ENCODE measurements around the gene FAM83F.

Gene FAM83F

DNA sequence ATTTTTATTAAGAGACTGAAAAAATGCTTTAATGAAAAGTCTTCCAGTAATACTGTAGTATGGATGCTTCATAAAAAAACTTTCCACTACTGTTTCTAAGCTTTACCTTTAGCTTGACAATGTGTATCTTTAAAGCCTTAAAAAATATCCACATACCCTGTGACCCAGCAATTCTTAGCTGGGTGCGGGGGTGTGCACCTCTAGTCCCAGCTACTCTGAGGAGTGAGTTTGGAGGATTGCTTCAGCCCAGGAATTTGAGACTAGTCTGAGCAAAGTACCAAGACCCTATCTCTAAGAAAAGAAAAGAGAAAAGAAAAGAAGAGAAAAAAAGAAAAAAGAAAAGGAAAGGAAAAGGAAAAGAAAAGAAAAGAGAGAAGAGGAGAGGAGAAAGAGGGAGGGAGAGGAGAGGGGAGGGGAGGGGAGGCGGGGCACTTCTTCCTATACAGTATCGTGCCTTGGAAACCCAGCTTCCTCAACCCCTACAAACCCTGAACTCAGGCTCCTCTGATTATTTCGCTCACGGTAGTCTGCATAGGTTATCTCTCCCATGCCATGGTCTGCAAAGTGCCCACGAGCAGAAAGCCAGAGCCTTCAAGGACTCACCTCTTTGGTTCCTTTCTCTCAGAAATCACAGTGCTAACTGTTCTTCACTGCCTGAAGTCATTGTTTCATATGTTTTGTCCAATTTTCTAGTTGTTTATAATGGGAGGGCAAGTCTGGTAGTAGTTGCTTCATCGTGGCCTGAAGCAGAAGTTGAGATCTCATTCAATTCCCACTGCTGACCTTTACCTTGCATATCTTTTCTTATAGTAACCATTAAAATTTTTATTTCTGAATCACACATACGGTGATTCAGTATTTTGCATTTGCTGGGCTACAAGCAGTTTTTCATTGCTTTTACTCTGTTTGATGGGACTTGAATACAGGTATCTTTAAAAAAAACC, 82.2 kb downstream of the FAM83F start:
- 61 to 68% methylated on average over 3 of the region's 8 CpGs for WGBS, 2 experiments (ENCODE audit: insufficient coverage in 2 of 2)
- H3K4me1 ChIP-seq (ENCODE audit: control insufficient read depth, insufficient read depth, low read length, poor library complexity, severe bottlenecking): no peaks in the 10 kb centered on the region
- H3K9me3 ChIP-seq (ENCODE audit: control insufficient read depth, low read length): no peaks in the 10 kb centered on the region
- no peaks in the 10 kb centered on the region for H3K36me3 ChIP-seq (ENCODE audit: control insufficient read depth, insufficient read depth, low read length)
- H3K4me3 ChIP-seq (ENCODE audit: extremely low read depth, insufficient read depth, low read length, poor library complexity, severe bottlenecking): no peak overlapping the region
- H3K27ac ChIP-seq (ENCODE audit: low read depth, low read length, severe bottlenecking): no peak overlapping the region

DNA sequence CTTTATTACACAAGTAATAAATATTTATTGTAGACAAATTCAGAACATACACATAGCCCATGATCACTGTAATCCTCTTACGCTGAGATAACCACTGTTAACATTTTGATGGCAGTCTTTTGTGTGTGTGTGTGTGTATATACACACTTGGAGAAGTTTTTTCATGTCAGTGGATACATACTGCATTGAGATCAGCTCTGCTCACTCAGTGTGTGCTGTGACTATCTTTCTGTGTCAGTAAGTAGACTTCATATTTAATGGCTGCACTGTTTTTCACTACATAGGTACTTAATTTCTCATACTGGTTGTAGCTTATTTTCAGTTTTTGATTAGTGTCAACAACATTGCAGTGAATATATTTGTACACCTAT, 82.9 kb downstream of the FAM83F start:
- no peaks in the 10 kb centered on the region for H3K4me1 ChIP-seq (ENCODE audit: control insufficient read depth, insufficient read depth, low read length, poor library complexity, severe bottlenecking)
- no peak overlapping the region for H3K4me3 ChIP-seq (ENCODE audit: extremely low read depth, insufficient read depth, low read length, poor library complexity, severe bottlenecking)
- H3K9me3 ChIP-seq (ENCODE audit: control insufficient read depth, low read length): no peaks in the 10 kb centered on the region
- WGBS, 2 experiments (ENCODE audit: insufficient coverage in 2 of 2): no CpG with 5 or more reads among the region's 1 CpG
- H3K27ac ChIP-seq (ENCODE audit: low read depth, low read length, severe bottlenecking): no peak overlapping the region
- no peaks in the 10 kb centered on the region for H3K36me3 ChIP-seq (ENCODE audit: control insufficient read depth, insufficient read depth, low read length)

DNA sequence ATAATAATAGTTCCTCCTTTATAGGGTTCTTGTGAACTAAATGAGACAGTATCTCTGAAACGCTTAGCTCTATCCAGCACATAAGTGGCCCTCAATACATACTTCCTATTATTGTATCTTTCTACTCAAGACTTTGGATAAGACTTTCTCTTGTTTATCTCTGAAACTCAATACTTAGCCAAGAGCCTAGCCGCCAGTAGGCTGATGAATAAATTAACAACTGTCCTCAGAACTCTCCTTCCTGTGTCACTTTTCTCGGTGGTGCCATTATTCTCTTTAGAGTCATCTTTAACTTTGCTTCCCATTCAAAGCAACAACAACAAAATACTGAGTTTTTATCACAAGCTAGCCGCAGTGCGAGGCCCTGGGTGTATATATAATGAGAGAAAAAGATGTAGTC, 86.9 kb downstream of the FAM83F start:
- Histone ChIP-seq H3K27ac (ENCODE audit: low read depth, low read length, severe bottlenecking) (no peak overlapping the region), H3K36me3 (ENCODE audit: control insufficient read depth, insufficient read depth, low read length) (no peaks in the 10 kb centered on the region), H3K9me3 (ENCODE audit: control insufficient read depth, low read length) (no peaks in the 10 kb centered on the region), H3K4me1 (ENCODE audit: control insufficient read depth, insufficient read depth, low read length, poor library complexity, severe bottlenecking) (no peaks in the 10 kb centered on the region), H3K4me3 (ENCODE audit: extremely low read depth, insufficient read depth, low read length, poor library complexity, severe bottlenecking) (no peak overlapping the region)
- 57 to 75% methylated on average over 2 to 5 of the region's 5 CpGs for WGBS, 2 experiments (ENCODE audit: insufficient coverage in 2 of 2)

DNA sequence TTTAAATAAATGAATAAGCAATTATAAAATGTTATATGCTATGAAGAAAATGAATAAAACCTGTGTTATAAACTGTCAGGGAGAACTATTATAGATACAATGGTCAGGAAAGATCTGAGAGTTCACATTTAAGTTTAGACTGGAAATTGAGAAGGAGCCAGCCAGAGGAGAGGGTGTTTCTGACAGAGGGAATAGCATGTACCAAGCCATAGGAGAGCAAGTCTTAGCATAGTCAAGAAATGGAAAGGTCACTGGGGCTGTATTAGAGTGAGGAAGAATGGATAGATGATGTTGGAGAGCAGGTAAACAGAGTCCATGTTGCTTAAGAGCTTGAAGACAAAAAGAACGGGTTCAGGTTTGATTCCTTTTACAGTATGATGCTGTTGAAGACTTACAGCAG, 87.4 kb downstream of the FAM83F start:
- Histone ChIP-seq H3K27ac (ENCODE audit: low read depth, low read length, severe bottlenecking) (no peak overlapping the region), H3K36me3 (ENCODE audit: control insufficient read depth, insufficient read depth, low read length) (no peaks in the 10 kb centered on the region), H3K9me3 (ENCODE audit: control insufficient read depth, low read length) (no peaks in the 10 kb centered on the region), H3K4me1 (ENCODE audit: control insufficient read depth, insufficient read depth, low read length, poor library complexity, severe bottlenecking) (no peaks in the 10 kb centered on the region), H3K4me3 (ENCODE audit: extremely low read depth, insufficient read depth, low read length, poor library complexity, severe bottlenecking) (no peak overlapping the region)
- 33 to 88% methylated on average over 1 of the region's 1 CpG for WGBS, 2 experiments (ENCODE audit: insufficient coverage in 2 of 2)

- H3K9me3 ChIP-seq (ENCODE audit: control insufficient read depth, low read length): no peaks in the 10 kb centered on the region
- H3K4me3 ChIP-seq (ENCODE audit: extremely low read depth, insufficient read depth, low read length, poor library complexity, severe bottlenecking): no peak overlapping the region
- H3K36me3 ChIP-seq (ENCODE audit: control insufficient read depth, insufficient read depth, low read length): no peaks in the 10 kb centered on the region
- no peaks in the 10 kb centered on the region for H3K4me1 ChIP-seq (ENCODE audit: control insufficient read depth, insufficient read depth, low read length, poor library complexity, severe bottlenecking)
- H3K27ac ChIP-seq (ENCODE audit: low read depth, low read length, severe bottlenecking): no peak overlapping the region
- WGBS, 2 experiments (ENCODE audit: insufficient coverage in 2 of 2): 90 to 94% methylated on average over 3 of the region's 3 CpGs
Observed at GRCh38 chr22:40083794-40084193, 89.0 kb downstream of the FAM83F start.

DNA sequence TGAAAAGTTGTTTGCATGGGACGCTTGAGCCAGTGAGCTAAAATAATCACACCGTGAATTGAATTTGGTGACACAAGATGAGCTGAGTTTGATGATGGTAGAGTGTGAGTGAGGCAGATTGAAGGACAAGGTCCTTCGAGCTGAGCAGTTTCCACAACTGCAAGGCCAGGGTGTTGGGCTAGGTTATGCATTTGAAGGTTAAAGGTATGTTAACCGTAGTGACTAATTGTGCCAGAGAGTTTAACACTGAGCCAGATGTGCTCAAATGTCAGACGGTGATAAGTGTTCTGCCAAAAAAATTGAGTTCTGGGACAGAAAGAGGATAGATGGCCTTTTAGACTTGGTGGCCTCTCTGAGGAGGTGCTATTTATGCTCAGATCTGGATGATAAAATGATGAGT, 89.5 kb downstream of the FAM83F start:
- Histone ChIP-seq H3K9me3 (ENCODE audit: control insufficient read depth, low read length) (no peaks in the 10 kb centered on the region), H3K27ac (ENCODE audit: low read depth, low read length, severe bottlenecking) (no peak overlapping the region), H3K4me3 (ENCODE audit: extremely low read depth, insufficient read depth, low read length, poor library complexity, severe bottlenecking) (no peak overlapping the region), H3K36me3 (ENCODE audit: control insufficient read depth, insufficient read depth, low read length) (no peaks in the 10 kb centered on the region), H3K4me1 (ENCODE audit: control insufficient read depth, insufficient read depth, low read length, poor library complexity, severe bottlenecking) (no peaks in the 10 kb centered on the region)
- WGBS, 2 experiments (ENCODE audit: insufficient coverage in 2 of 2): 92 to 93% methylated on average over 5 of the region's 5 CpGs

GRCh38 chr22:40088818-40089217, 94.1 kb downstream of the FAM83F start:
- no peaks in the 10 kb centered on the region for H3K36me3 ChIP-seq (ENCODE audit: control insufficient read depth, insufficient read depth, low read length)
- no peak overlapping the region for H3K4me3 ChIP-seq (ENCODE audit: extremely low read depth, insufficient read depth, low read length, poor library complexity, severe bottlenecking)
- WGBS, 2 experiments (ENCODE audit: insufficient coverage in 2 of 2): no CpG with 5 or more reads among the region's 1 CpG
- H3K27ac ChIP-seq (ENCODE audit: low read depth, low read length, severe bottlenecking): no peak overlapping the region
- no peaks in the 10 kb centered on the region for H3K9me3 ChIP-seq (ENCODE audit: control insufficient read depth, low read length)
- no peaks in the 10 kb centered on the region for H3K4me1 ChIP-seq (ENCODE audit: control insufficient read depth, insufficient read depth, low read length, poor library complexity, severe bottlenecking)
